ENCODE measurements around the gene PDLIM5. TPM values are rescaled to one million over a fixed set of nuclear protein-coding genes. Genes with fewer than 3 reads are reported as not detected.

PDLIM5 gene, protein sequence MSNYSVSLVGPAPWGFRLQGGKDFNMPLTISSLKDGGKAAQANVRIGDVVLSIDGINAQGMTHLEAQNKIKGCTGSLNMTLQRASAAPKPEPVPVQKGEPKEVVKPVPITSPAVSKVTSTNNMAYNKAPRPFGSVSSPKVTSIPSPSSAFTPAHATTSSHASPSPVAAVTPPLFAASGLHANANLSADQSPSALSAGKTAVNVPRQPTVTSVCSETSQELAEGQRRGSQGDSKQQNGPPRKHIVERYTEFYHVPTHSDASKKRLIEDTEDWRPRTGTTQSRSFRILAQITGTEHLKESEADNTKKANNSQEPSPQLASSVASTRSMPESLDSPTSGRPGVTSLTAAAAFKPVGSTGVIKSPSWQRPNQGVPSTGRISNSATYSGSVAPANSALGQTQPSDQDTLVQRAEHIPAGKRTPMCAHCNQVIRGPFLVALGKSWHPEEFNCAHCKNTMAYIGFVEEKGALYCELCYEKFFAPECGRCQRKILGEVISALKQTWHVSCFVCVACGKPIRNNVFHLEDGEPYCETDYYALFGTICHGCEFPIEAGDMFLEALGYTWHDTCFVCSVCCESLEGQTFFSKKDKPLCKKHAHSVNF
- 34.7 and 44.5 TPM in 2 replicates for total RNA-seq

DNA sequence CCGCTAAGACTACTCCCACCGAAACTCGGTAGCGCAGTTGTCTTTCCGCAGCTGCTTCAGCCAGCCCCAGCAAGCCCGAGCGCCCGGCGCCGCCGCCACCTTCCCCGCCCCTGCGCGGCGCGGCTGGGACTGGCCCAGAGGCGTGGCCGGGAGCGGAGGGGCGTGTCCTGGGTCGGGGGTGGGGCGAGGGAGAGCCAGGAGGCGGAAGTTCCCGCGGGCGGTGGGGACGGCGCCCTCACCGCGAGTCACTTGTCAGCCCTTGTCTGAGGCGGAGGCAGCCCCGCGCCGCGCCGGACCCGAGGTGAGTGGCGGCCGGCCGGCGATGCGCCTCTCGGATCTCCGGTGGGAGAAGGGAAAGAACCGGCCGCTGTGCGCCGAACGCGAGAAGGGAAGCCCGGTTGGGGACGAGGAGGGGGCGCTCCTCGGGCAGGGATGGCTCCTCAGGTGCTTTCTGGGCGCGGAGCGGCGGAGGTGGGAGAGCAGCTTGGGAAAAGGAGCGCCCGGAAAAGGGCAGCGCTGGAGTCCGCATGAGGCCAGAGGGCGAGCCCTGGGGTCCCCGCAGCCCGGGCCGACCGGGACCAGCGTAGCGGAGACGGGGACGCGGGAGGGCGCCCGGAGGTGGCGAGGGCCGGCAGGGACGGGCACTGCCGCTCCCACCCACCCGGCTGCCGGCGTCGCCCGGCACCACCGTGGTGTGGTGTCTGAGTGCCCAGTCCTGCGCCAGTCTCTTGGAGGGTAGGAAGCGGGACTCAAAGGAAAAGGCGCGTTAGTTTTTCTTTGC lies at the start of gene PDLIM5:
Gene PDLIM5, plus strand, starts transcription at position 248 of the 781 bp plus-strand sequence. CDS start 3,347 bp downstream, outside the sequence.

Other genes starting within 250 kb of the PDLIM5 start
- gene SMARCAD1, start 244.1 kb upstream of the PDLIM5 start, total RNA-seq, result 30.9 and 39.3 TPM in 2 replicates
- not detected in 2 replicates for gene HPGDS, start 109.1 kb upstream of the PDLIM5 start, total RNA-seq

All from smooth muscle cell of trachea (primary cell).